Transverse colon (tissue), 4 donors: Measurements from ENCODE around the gene TRMU.

Experiments used
- POLR2A ChIP-seq: fragments of 450-650 bp; IDR thresholded peaks from one replicate; pipeline ENCODE4 v1.6.1; 2016; ENCODE audit warnings: antibody characterized with exemption, mild to moderate bottlenecking, moderate library complexity
- POLR2AphosphoS5 ChIP-seq, 3 donors: sonication (generic); formaldehyde crosslinking; IDR thresholded peaks; one replicate each; pipeline ENCODE4 v1.6.1; 2016; ENCODE audit warnings: antibody characterized with exemption in 3 of 3
- TF ChIP-seq, protein P1 (sequence below), 5 experiments: fragments of 200-600 bp in 3 of 5; fragments of 450-650 bp in 2 of 5; sonication (generic) in 3 of 5; IDR thresholded peaks; 1 replicate in 2 of 5; 2 replicates in 3 of 5; pipeline ENCODE4 v1.5.1; 2016 to 2017; ENCODE audit warnings: antibody characterized with exemption in 5 of 5, inconsistent platforms in 3 of 5, mild to moderate bottlenecking in 2 of 5, moderate library complexity in 1 of 5

DNA sequence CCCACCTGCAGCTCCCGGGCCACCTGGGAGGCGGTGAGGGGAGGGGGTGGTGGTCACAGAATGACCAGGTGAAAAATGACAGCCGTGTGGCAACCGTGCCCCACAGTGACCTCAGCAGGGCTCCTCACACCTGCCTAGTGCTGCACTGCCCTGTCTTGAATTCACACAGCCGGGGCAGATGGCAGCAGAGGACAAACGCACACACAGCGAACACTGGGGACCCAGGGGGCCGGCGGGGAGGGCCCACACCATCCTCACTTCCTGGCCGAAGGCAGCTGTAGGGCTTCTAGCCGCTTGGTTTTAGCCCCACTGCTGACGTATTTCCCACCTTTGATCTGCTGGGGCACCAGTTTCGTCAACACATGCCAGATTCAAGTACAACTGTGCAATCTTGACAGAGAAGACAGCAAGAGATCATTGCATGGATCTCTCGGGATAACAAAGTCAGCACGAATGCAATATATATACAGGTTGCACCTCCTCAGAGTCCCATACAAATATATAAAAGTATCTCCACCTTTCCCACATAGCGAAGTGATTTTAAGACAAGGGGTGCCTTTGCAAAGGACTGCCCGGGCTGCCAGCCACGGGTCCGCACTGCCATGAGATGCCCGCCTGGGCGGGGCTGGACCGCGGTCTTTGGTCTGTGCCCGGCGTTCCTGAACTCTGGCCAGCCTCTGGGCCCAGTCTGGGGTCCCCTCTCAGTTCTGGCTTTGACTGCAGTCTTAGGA, 26.9 kb downstream of the TRMU start:
- TF ChIP-seq, protein P1, sequence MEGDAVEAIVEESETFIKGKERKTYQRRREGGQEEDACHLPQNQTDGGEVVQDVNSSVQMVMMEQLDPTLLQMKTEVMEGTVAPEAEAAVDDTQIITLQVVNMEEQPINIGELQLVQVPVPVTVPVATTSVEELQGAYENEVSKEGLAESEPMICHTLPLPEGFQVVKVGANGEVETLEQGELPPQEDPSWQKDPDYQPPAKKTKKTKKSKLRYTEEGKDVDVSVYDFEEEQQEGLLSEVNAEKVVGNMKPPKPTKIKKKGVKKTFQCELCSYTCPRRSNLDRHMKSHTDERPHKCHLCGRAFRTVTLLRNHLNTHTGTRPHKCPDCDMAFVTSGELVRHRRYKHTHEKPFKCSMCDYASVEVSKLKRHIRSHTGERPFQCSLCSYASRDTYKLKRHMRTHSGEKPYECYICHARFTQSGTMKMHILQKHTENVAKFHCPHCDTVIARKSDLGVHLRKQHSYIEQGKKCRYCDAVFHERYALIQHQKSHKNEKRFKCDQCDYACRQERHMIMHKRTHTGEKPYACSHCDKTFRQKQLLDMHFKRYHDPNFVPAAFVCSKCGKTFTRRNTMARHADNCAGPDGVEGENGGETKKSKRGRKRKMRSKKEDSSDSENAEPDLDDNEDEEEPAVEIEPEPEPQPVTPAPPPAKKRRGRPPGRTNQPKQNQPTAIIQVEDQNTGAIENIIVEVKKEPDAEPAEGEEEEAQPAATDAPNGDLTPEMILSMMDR (IDR thresholded peaks at IDR 0.05), result no peak
- TF ChIP-seq POLR2A (no peak), POLR2AphosphoS5 (IDR thresholded peaks at IDR 0.05) (no peak)
